ENCODE data around the gene IGFBP7. TPM values are rescaled to one million over a fixed set of nuclear protein-coding genes. Genes with fewer than 3 reads are reported as not detected.
"Not testable (repeated sequence)": the region's sequence is repeated elsewhere in the genome, so short reads cannot be mapped to it uniquely, and the experiment has no call there.

IGFBP7 gene
- total RNA-seq, 1 donor from 2014 or later, result 862 TPM

- intact Hi-C loops (cut with DNase I), result no loop called here
- no peak for ATAC-seq
- no peak for DNase-seq (ENCODE audit: missing footprints)
Observed at GRCh38 chr4:57080781-57081650, 29.2 kb downstream of the IGFBP7 start.

- DNase-seq (ENCODE audit: missing footprints), result no peak
- ATAC-seq, result peak; percentile 44
Observed at GRCh38 chr4:57078685-57079521, 31.3 kb downstream of the IGFBP7 start.

DNA sequence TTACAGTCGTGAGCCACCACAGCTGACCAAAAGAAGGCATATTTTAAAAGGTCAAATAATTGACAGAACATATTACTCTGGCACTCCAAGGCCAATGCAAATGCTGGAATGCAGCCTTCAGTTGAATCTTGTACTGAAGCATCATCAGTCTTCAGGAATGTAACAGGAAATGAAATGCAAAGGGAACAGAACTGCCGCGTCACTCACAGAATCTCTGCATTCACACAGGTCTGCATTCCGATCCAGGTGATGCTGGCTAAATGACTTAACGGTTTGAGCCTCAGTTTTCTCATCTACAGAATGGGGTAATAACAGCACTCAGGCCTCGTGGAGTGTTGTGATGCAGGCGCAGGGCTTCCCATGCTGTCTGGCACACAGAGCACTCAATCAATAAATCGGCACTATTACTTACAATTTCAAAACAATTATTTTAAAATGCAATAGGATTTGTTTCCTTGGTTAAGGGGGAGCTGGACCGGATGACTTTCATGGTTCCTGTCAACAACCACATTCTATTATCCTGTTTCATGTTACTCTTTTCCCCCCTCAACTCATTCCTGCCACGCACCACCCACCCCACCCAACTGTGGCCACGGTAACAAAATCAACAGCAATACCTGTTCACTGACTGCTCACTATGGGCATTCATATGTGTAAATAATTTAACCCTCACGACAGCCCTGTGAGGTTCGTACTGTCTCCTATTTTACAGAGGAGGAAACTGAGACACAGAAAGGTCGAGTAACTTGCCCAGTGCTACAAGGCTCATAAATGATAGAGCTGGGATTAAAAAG is 32.4 kb downstream of the IGFBP7 start:
- intact Hi-C loops (cut with DNase I), result no loop called here
- ATAC-seq, result no peak

More at GRCh38 chr4:57078685-57079521, 31.3 kb downstream of the IGFBP7 start:
- intact Hi-C loops (cut with DNase I), result no loop called here

DNA sequence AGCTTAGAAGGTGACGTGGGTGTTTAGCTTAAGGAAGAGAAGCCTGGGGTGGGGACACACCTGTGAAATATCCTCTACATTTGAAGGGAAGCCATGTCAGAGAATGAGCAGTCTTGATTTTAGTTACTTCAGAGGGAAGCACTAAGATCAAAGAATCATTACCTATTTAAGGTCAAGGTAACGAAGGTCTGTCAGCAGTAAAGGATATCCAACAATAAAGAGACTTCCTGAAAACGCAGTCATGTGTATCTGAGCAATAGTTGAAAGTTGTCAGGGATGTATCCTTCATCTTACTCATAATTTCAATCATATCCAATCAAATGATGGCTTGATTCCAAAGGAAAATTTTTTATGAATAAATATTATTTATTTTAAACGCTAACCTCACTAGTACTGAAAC is 33.5 kb downstream of the IGFBP7 start:
- ATAC-seq (no peak), DNase-seq (ENCODE audit: missing footprints) (no peak)
- intact Hi-C loops (cut with DNase I), result no loop called here

More for the DNA sequence above, 32.4 kb downstream of the IGFBP7 start:
- DNase-seq (ENCODE audit: missing footprints), result no peak

GRCh38 chr4:57075367-57075766 is 34.8 kb downstream of the IGFBP7 start:
- no peak for DNase-seq (ENCODE audit: missing footprints)
- intact Hi-C loops (cut with DNase I), result no loop called here
- no peak for ATAC-seq

DNA sequence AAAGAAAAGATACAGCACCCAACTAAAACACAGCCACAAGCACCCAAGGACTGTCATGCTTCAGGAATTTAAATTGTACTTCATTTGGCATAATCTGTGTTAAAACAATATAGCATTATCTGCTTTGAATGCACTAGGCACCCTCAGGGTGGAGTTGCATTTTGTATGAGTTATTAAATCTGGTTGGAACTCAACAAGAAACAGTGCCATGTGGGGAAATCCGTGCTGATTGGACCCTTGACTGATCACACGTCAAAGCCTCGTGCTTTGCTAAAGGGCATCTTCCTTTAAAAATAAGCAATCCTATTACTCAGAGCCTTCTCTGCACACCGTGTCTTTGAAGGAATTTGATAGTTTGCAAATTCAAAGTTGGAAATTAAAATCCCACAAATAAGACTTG is 35.4 kb downstream of the IGFBP7 start:
- no peak for ATAC-seq
- no peak for DNase-seq (ENCODE audit: missing footprints)
- intact Hi-C loops (cut with DNase I), result no loop called here

GRCh38 chr4:57073559-57073958 is 36.6 kb downstream of the IGFBP7 start:
- intact Hi-C loops (cut with DNase I), result no loop called here
- ATAC-seq, result no peak

GRCh38 chr4:57071326-57071725 is 38.9 kb downstream of the IGFBP7 start:
- no peak for DNase-seq (ENCODE audit: missing footprints)
- intact Hi-C loops (cut with DNase I), result no loop called here
- ATAC-seq, result peak; percentile 90

More at GRCh38 chr4:57073559-57073958, 36.6 kb downstream of the IGFBP7 start:
- DNase-seq (ENCODE audit: missing footprints), result no peak

- ATAC-seq (no peak), DNase-seq (ENCODE audit: missing footprints) (no peak)
- intact Hi-C loops (cut with DNase I), result no loop called here
Observed at GRCh38 chr4:57070461-57070860, 39.7 kb downstream of the IGFBP7 start.

DNA sequence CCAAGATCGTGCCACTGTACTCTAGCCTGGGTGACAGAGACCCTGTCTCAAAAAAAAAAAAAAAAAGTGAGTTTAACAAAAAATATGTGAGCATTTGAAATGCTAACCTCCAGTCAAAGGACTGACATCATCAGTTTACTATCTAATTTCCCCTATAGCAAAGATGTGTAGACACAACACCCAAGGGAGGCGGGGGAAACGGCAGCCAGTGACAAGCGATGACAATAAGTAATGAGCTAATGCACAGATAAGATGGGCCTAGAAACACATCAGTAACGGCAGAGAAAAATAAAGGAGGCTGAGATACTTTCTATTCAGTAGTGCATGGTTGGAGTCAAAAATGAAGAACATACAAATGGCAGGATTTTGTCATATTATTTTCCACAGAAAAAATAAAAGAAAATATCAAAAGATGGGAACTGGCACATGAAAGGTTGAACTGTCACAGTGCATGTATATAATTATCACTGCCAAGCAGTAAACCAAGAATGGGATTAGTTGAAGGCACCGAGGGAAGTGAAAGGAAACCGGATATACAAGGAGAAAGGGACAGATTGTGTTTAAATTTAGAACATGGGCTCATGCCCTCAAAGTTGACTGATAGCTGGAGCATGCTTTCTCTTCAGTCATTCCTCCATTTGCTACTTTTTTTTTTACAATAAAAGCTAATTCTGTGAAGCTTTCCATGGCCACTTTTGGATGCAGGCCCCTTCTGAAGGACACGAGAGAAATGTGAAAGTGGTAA is 41.8 kb downstream of the IGFBP7 start:
- ATAC-seq, result no peak
- DNase-seq (ENCODE audit: missing footprints), result no peak
- intact Hi-C loops (cut with DNase I), result loop anchor here (5.0 kb wide), 1 partner anchor 34 kb away; no protein-coding TSS in a partner anchor

GRCh38 chr4:57065730-57066482 is 44.3 kb downstream of the IGFBP7 start:
- intact Hi-C loops (cut with DNase I), result loop anchor here (5.0 kb wide), 1 partner anchor 36 kb away; no protein-coding TSS in a partner anchor
- no peak for ATAC-seq
- no peak for DNase-seq (ENCODE audit: missing footprints)

- DNase-seq (ENCODE audit: missing footprints) (peak; percentile 80), ATAC-seq (peak; percentile 87)
- intact Hi-C loops (cut with DNase I), result loop anchor here (5.0 kb wide), 1 partner anchor 37 kb away; no protein-coding TSS in a partner anchor
Observed at GRCh38 chr4:57064811-57065711, 45.1 kb downstream of the IGFBP7 start.

DNA sequence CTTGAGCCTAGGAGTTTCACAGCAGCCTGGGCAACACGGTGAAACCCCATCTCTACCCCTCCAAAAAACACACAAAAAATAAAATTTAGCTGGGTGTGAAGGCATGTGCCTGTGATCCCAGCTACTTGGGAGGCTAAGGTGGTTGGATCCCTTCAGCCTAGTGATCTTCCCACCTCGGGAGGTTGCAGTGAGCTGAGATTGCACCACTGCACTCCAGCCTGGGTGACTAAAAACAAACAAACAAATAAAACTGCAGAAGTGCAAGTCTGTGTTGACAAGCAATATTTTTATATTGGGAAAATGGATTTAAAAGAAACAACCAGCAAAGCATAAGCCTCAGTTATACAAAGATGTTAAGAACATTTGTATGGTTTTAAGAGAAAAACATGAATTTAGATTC is 46.1 kb downstream of the IGFBP7 start:
- intact Hi-C loops (cut with DNase I), result no loop called here
- ATAC-seq (no peak), DNase-seq (ENCODE audit: missing footprints) (no peak)

DNA sequence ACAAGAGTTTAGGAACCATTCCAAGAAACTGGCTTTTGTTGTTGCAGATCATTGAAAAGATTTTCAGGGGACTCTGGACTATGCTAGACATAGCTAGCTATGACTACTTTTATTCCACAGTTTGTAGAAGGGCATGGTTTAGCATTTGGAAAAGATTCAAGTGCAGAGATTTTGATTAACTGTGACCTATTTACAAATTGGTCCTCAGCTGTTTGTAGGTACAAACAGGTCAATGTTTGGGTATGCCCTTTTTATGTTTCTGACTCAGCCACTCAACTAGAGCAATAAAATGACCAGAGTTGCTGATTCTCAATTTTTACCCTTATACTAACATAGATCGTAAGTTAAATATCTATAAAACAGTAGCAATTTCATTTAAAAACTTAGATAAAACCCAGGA is 46.7 kb downstream of the IGFBP7 start:
- intact Hi-C loops (cut with DNase I), result no loop called here
- ATAC-seq (no peak), DNase-seq (ENCODE audit: missing footprints) (no peak)

DNA sequence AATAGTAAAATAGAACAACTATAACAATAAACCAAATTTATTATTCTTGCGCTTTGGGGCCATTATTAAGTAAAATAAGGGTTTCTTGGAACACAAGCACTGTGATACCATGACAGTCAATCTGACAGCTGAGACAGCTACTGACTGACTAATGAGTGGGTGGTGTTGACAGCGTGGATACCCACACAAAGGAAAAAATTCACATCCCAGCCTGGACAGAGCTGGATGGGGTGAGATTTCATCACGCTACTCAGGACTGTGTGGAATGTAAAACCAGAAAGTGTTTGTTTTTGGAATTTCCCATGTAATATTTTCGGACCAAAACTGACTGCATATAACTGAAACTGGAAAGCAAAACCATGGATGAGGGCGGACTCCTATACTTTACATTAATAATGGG is 48.8 kb downstream of the IGFBP7 start:
- ATAC-seq, result no peak
- intact Hi-C loops (cut with DNase I), result no loop called here
- no peak for DNase-seq (ENCODE audit: missing footprints)

DNA sequence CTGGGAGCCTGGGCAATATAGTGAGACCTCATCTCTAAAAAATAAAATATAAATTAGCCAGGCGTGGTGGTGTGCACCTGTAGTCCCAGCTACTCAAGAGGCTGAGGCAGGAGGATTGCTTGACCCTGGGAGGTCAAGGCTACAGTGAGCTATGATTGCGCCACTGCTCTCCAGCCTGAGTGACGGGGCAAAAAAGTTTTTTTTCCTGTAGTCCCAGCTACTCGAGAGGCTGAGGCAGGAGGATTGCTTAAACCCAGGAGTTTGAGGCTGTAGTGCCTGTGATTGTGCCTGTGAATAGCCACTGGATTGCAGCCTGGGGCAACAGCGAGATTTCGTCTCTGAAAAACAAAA is 49.5 kb downstream of the IGFBP7 start:
- DNase-seq (ENCODE audit: missing footprints); intact Hi-C loops (cut with DNase I); ATAC-seq: not testable (repeated sequence)

Data from Right ventricle myocardium inferior (tissue), 1 donor.